ENCODE measurements around the gene GATA5. TPM values are rescaled to one million over a fixed set of nuclear protein-coding genes. Genes with fewer than 3 reads are reported as not detected.

The GATA5 gene
- total RNA-seq, 5 donors from 2014 or later (not counting 1 experiment from before 2014, with no cell fraction given), result not detected

DNA sequence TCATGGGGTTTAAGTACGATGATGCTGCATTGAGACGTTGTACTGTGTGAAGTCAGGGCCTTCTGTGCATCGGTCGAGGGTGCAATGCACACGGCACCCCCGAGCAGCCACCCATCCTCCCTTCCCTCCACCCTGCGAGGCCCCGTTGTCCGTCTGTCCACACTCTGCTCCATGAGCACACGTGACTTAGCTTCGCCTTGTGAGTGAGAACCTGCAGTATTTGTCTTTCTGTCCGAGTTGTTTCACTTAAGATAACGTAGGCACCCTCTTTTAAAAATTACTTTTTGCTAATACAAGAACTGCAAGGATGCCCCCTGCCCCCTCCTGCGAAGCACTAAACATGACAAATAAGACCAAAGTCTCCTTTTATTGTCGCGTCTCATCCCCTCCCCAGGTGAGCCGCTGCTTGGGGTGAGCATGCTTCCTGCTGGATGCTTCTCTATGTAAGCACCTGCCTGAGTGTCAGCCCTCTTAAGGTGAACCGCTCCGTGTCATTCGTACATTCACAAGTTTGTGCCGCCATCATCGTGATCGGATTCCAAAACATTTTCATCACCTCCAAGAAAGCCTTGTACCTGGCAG is 44.8 kb downstream of the GATA5 start:
- ATAC-seq (replicated peaks in 1 of 4) (no peak), DNase-seq (no peak)
- no peak overlapping the region for H3K27ac ChIP-seq (ENCODE audit: low read length)
- no peaks in the 10 kb centered on the region for H3K9me3 ChIP-seq
- Mint-ChIP-seq H3K27ac (no peak overlapping the region), H3K9me3 (no peaks in the 10 kb centered on the region), H3K4me3 (no peak overlapping the region), H3K27me3 (peaks cover 18 to 35% of the 10 kb centered on the region in 2 donors), H3K4me1 (no peaks in the 10 kb centered on the region), H3K36me3 (no peaks in the 10 kb centered on the region)
- no peaks in the 10 kb centered on the region for H3K4me1 ChIP-seq (ENCODE audit: control insufficient read depth in 1 of 2, extremely low read depth in 1 of 2, insufficient read depth in 2 of 2, low read length in 2 of 2)
- ChIA-PET CTCF (no interaction called here), POLR2A (no interaction called here)
- no peak overlapping the region for H3K4me3 ChIP-seq (ENCODE audit: control insufficient read depth in 1 of 2, extremely low read depth in 1 of 2, low read length in 1 of 2)
- H3K36me3 ChIP-seq (ENCODE audit: control insufficient read depth in 2 of 2, extremely low read depth in 1 of 2, insufficient read depth in 1 of 2, low read length in 1 of 2), result no peaks in the 10 kb centered on the region
- WGBS (ENCODE audit: insufficient coverage), result 82% methylated on average over 18 of the region's 23 CpGs
- H3K27me3 ChIP-seq (replicated peaks in 1 of 2; ENCODE audit: control insufficient read depth in 2 of 2, extremely low read depth in 1 of 2, insufficient read depth in 2 of 2, low read length in 1 of 2), result peaks cover 0 to 61% of the 10 kb centered on the region in 2 experiments

DNA sequence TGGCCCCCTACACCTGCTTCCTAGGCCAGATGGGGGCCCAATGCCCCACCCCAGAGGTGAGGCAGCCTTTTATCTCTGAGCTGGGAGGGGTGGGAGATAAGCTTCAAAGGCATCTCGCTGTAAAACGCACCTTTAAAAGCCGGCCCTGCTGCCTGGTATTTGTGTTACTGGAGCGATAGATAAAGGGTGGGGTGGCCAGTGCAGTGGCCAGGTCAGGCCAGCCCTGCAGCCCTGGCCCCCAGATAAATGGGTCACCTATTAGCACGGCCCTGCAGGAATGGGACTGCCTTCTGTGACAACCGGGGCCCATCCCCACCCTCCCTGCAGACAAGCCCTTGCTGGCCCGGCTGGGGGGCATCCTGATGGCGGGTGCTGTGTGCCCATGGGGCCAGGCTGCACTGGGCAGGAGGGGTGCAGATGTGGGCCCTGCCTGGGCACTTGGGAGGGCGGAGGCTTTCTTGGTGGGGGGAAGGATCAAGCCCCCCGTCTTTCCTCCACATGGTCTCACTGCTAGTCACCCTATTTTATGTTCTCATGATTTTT is 45.4 kb downstream of the GATA5 start:
- no peaks in the 10 kb centered on the region for H3K36me3 ChIP-seq (ENCODE audit: control insufficient read depth in 2 of 2, extremely low read depth in 1 of 2, insufficient read depth in 1 of 2, low read length in 1 of 2)
- H3K4me3 ChIP-seq (ENCODE audit: control insufficient read depth in 1 of 2, extremely low read depth in 1 of 2, low read length in 1 of 2), result no peak overlapping the region
- H3K27ac ChIP-seq (ENCODE audit: low read length), result no peak overlapping the region
- DNase-seq, result no peak
- H3K9me3 Mint-ChIP-seq, result no peaks in the 10 kb centered on the region
- peaks cover 0 to 60% of the 10 kb centered on the region in 2 experiments for H3K27me3 ChIP-seq (replicated peaks in 1 of 2; ENCODE audit: control insufficient read depth in 2 of 2, extremely low read depth in 1 of 2, insufficient read depth in 2 of 2, low read length in 1 of 2)
- ChIA-PET CTCF (no interaction called here), POLR2A (no interaction called here)
- no peak overlapping the region for H3K27ac Mint-ChIP-seq
- H3K4me1 ChIP-seq (ENCODE audit: control insufficient read depth in 1 of 2, extremely low read depth in 1 of 2, insufficient read depth in 2 of 2, low read length in 2 of 2), result no peaks in the 10 kb centered on the region
- H3K4me1 Mint-ChIP-seq, result no peaks in the 10 kb centered on the region
- ATAC-seq (replicated peaks in 1 of 4), result no peak
- 74% methylated on average over 6 of the region's 10 CpGs for WGBS (ENCODE audit: insufficient coverage)
- H3K9me3 ChIP-seq, result no peaks in the 10 kb centered on the region
- no peaks in the 10 kb centered on the region for H3K36me3 Mint-ChIP-seq
- no peak overlapping the region for H3K4me3 Mint-ChIP-seq
- peaks cover 14 to 29% of the 10 kb centered on the region in 2 donors for H3K27me3 Mint-ChIP-seq

DNA sequence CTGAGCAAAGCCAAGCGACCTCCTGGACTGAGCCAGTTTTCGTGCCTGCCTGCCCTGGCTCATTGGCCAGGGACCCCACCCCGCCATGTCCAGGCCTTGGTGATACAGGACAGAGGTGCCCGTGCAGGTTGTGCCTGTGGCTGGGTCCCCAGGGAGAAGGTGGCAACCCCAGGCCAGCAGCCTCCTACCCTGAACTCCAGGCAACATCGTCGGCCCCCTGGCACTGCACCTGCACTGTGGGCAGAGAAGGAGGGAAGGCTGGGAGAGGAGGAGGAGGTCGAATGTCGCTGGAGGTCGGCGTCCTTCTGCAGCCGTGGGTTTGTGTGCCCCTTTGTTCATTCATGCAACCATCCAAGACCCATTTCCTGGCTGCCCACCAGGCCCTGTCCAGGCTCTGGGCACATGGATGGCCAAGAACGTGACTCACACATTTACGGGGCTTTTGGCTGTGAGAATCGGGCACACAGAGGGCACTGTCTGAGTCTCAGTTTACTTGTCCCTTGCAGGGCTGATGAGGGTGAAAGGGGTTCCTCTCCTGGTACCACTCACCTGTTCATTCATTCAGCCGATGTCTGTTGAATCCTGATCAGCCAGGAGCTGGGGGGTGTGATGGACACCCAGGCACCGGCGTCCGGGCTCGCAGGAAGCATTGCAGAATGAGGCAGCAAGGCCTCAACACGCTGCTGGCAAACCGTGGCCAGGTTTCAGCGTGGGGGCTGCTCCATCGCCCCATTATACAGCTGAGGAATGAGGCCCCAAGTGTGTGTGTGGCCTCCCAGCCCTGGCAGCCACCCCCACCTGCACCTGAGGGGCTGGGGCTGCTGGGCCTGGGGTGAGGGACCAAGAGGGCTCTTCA is 46.1 kb downstream of the GATA5 start:
- ChIA-PET POLR2A (no interaction called here), CTCF (no interaction called here)
- Histone ChIP-seq H3K4me1 (ENCODE audit: control insufficient read depth in 1 of 2, extremely low read depth in 1 of 2, insufficient read depth in 2 of 2, low read length in 2 of 2) (no peaks in the 10 kb centered on the region), H3K9me3 (no peaks in the 10 kb centered on the region), H3K27me3 (replicated peaks in 1 of 2; ENCODE audit: control insufficient read depth in 2 of 2, extremely low read depth in 1 of 2, insufficient read depth in 2 of 2, low read length in 1 of 2) (peaks cover 0 to 58% of the 10 kb centered on the region in 2 experiments), H3K36me3 (ENCODE audit: control insufficient read depth in 2 of 2, extremely low read depth in 1 of 2, insufficient read depth in 1 of 2, low read length in 1 of 2) (no peaks in the 10 kb centered on the region), H3K4me3 (ENCODE audit: control insufficient read depth in 1 of 2, extremely low read depth in 1 of 2, low read length in 1 of 2) (no peak overlapping the region), H3K27ac (ENCODE audit: low read length) (no peak overlapping the region)
- H3K27ac Mint-ChIP-seq, result no peak overlapping the region
- 77% methylated on average over 13 of the region's 23 CpGs for WGBS (ENCODE audit: insufficient coverage)
- H3K9me3 Mint-ChIP-seq, result no peaks in the 10 kb centered on the region
- no peaks in the 10 kb centered on the region for H3K36me3 Mint-ChIP-seq
- H3K4me1 Mint-ChIP-seq, result no peaks in the 10 kb centered on the region
- DNase-seq (no peak), ATAC-seq (replicated peaks in 1 of 4) (no peak)
- peak overlapping the region in 1 of 3 donors; percentile 31 for H3K4me3 Mint-ChIP-seq
- peaks cover 11 to 24% of the 10 kb centered on the region in 2 donors for H3K27me3 Mint-ChIP-seq

DNA sequence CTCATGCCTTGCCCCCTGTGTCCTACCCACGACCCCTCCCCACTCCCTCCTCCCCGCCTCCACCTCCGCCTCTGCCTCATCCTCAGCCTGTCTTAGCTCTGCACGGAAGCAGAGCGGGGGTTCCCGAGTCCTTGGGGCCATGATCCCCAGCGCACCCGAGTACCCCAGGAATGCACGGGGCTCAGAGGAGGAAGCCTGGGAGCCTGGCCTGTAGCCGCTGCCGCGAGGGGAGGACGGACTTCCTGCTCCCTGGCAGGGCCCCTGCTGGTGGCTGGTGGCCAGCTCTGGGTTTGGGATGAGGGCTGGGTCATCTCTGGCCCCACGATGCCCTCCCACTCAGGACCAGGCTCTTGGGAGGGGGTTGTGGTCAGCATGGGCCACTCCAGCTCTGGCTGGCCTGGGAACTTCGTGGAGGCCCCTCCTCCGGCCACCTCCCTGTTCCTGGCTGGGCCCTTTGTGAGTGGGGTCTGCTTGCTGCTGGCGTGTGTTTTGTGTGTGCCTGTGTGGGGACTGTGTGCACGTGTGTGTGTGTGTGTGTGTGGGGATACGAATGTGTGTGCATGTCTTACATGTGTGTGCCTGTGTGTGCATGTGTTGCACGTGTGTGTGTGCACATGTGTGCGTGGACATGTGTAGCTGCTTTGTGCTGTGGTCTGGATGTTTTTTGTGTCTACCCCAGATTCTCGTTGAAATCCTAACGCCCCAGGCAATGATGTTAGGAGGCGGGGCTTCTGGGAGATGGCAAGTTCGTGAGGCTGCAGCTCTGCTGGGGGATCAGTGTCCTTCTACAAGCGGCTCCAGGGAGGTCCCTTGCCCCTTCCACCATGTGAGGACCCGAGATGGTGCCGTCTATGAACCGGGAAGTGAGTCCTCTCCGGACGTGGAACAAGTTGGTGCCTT is 47.1 kb downstream of the GATA5 start:
- Histone ChIP-seq H3K27me3 (replicated peaks in 1 of 2; ENCODE audit: control insufficient read depth in 2 of 2, extremely low read depth in 1 of 2, insufficient read depth in 2 of 2, low read length in 1 of 2) (peaks cover 0 to 58% of the 10 kb centered on the region in 2 experiments), H3K9me3 (no peaks in the 10 kb centered on the region), H3K36me3 (ENCODE audit: control insufficient read depth in 2 of 2, extremely low read depth in 1 of 2, insufficient read depth in 1 of 2, low read length in 1 of 2) (no peaks in the 10 kb centered on the region), H3K4me3 (ENCODE audit: control insufficient read depth in 1 of 2, extremely low read depth in 1 of 2, low read length in 1 of 2) (no peak overlapping the region), H3K27ac (ENCODE audit: low read length) (no peak overlapping the region), H3K4me1 (ENCODE audit: control insufficient read depth in 1 of 2, extremely low read depth in 1 of 2, insufficient read depth in 2 of 2, low read length in 2 of 2) (no peaks in the 10 kb centered on the region)
- Mint-ChIP-seq H3K4me3 (no peak overlapping the region), H3K27ac (peak overlapping the region in 1 of 2 donors; percentile 11), H3K27me3 (peaks cover 4 to 14% of the 10 kb centered on the region in 2 donors), H3K4me1 (no peaks in the 10 kb centered on the region), H3K9me3 (no peaks in the 10 kb centered on the region), H3K36me3 (no peaks in the 10 kb centered on the region)
- ChIA-PET CTCF (no interaction called here), POLR2A (no interaction called here)
- WGBS (ENCODE audit: insufficient coverage), result 63% methylated on average over 28 of the region's 31 CpGs
- DNase-seq, result no peak
- no peak for ATAC-seq (replicated peaks in 1 of 4)

DNA sequence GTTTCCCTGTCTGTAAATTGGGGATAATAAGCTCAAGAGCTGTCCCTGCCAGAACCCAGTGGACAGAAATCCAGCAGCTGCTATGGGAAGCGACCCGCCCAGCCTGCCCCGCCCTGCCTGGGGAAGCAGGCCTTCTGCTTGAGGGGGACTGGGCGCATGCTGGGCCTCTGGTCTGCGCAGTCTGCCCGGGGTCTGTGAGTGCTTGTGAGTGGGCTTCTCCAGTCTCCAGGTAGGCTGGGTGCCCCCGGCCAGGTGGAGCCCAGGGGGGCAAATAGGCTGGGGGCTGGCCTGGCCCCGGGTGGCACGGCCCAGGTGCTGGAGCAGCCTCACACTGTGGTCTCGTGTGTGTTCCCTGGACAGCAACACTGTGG is 47.8 kb downstream of the GATA5 start:
- 94% methylated on average over 10 of the region's 10 CpGs for WGBS (ENCODE audit: insufficient coverage)
- no peak overlapping the region for H3K27ac ChIP-seq (ENCODE audit: low read length)
- no peaks in the 10 kb centered on the region for H3K9me3 ChIP-seq
- DNase-seq (no peak), ATAC-seq (replicated peaks in 1 of 4) (no peak)
- H3K36me3 Mint-ChIP-seq, result no peaks in the 10 kb centered on the region
- no peak overlapping the region for H3K4me3 Mint-ChIP-seq
- no peaks in the 10 kb centered on the region for H3K36me3 ChIP-seq (ENCODE audit: control insufficient read depth in 2 of 2, extremely low read depth in 1 of 2, insufficient read depth in 1 of 2, low read length in 1 of 2)
- ChIA-PET CTCF (no interaction called here), POLR2A (no interaction called here)
- no peak overlapping the region for H3K27ac Mint-ChIP-seq
- peaks cover 4 to 12% of the 10 kb centered on the region in 2 donors for H3K27me3 Mint-ChIP-seq
- no peak overlapping the region for H3K4me3 ChIP-seq (ENCODE audit: control insufficient read depth in 1 of 2, extremely low read depth in 1 of 2, low read length in 1 of 2)
- H3K4me1 ChIP-seq (ENCODE audit: control insufficient read depth in 1 of 2, extremely low read depth in 1 of 2, insufficient read depth in 2 of 2, low read length in 2 of 2), result no peaks in the 10 kb centered on the region
- H3K4me1 Mint-ChIP-seq, result no peaks in the 10 kb centered on the region
- no peaks in the 10 kb centered on the region for H3K9me3 Mint-ChIP-seq
- peaks cover 0 to 58% of the 10 kb centered on the region in 2 experiments for H3K27me3 ChIP-seq (replicated peaks in 1 of 2; ENCODE audit: control insufficient read depth in 2 of 2, extremely low read depth in 1 of 2, insufficient read depth in 2 of 2, low read length in 1 of 2)

All from T-cell (primary cell).